ENCODE results near the gene DEFB112. TPM values are rescaled to one million over a fixed set of nuclear protein-coding genes. Genes with fewer than 3 reads are reported as not detected.

Gene DEFB112
- not detected for total RNA-seq

- Histone ChIP-seq H3K4me3 (no peak within 1 kb of the TSS), H3K36me3 (no peaks in the 10 kb centered on the region), H3K4me1 (no peaks in the 10 kb centered on the region), H3K27me3 (no peaks in the 10 kb centered on the region), H3K27ac (no peak within 1 kb of the TSS), H3K9me3 (no peaks in the 10 kb centered on the region)
- no peak for ATAC-seq
- 77 to 85% methylated on average over 1 of the region's 1 CpG for WGBS, 2 donors (ENCODE audit: low coverage in 1 of 2)
- TF ChIP-seq, protein P1, sequence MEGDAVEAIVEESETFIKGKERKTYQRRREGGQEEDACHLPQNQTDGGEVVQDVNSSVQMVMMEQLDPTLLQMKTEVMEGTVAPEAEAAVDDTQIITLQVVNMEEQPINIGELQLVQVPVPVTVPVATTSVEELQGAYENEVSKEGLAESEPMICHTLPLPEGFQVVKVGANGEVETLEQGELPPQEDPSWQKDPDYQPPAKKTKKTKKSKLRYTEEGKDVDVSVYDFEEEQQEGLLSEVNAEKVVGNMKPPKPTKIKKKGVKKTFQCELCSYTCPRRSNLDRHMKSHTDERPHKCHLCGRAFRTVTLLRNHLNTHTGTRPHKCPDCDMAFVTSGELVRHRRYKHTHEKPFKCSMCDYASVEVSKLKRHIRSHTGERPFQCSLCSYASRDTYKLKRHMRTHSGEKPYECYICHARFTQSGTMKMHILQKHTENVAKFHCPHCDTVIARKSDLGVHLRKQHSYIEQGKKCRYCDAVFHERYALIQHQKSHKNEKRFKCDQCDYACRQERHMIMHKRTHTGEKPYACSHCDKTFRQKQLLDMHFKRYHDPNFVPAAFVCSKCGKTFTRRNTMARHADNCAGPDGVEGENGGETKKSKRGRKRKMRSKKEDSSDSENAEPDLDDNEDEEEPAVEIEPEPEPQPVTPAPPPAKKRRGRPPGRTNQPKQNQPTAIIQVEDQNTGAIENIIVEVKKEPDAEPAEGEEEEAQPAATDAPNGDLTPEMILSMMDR (IDR thresholded peaks at IDR 0.05), result no peak
- TF ChIP-seq POLR2AphosphoS5 (IDR thresholded peaks at IDR 0.05) (no peak), POLR2A (IDR thresholded peaks at IDR 0.05) (no peak), EP300 (IDR thresholded peaks at IDR 0.05) (no peak)
Observed at GRCh38 chr6:50049829-50050228, at the start of gene DEFB112. Gene DEFB112, minus strand, starts transcription at chr6:50049929. Its CDS starts 60 bp downstream, at chr6:50049869.

DNA sequence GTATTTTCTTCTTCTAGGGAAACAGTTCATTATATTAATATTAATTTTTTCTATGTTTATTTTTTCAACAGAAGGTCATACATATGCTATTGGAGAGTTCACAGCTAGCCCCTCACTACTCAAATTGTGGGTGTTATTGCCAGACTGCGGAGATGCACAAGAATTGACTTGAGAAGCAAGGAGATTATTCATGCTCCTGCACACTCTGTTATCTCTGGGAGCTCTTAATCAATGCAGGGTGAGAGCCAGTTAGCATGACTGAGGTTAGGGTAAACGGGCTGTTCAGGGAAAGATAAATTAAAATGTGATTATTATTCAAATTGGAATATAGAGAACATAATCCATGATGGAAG, 48.9 kb upstream of the DEFB112 start:
- H3K4me1 ChIP-seq, result peaks cover 0 to 28% (median 0%) of the 10 kb centered on the region in 3 donors
- no peak overlapping the region for H3K27ac ChIP-seq
- TF ChIP-seq POLR2A (IDR thresholded peaks at IDR 0.05) (no peak), POLR2AphosphoS5 (IDR thresholded peaks at IDR 0.05) (no peak), EP300 (IDR thresholded peaks at IDR 0.05) (no peak)
- TF ChIP-seq, protein P1 (IDR thresholded peaks at IDR 0.05), result no peak
- H3K9me3 ChIP-seq, result no peaks in the 10 kb centered on the region
- no peak overlapping the region for H3K4me3 ChIP-seq
- H3K36me3 ChIP-seq, result no peaks in the 10 kb centered on the region
- WGBS, 2 donors (ENCODE audit: low coverage in 1 of 2), result 62 to 64% methylated on average over 2 of the region's 2 CpGs
- H3K27me3 ChIP-seq, result no peaks in the 10 kb centered on the region
- no peak for ATAC-seq

- H3K4me1 ChIP-seq, result peaks cover 0 to 31% (median 0%) of the 10 kb centered on the region in 3 donors
- H3K27ac ChIP-seq, result no peak overlapping the region
- 64 to 84% methylated on average over 6 to 7 of the region's 7 CpGs for WGBS, 2 donors (ENCODE audit: low coverage in 1 of 2)
- no peaks in the 10 kb centered on the region for H3K27me3 ChIP-seq
- TF ChIP-seq POLR2AphosphoS5 (IDR thresholded peaks at IDR 0.05) (no peak), POLR2A (IDR thresholded peaks at IDR 0.05) (no peak), EP300 (IDR thresholded peaks at IDR 0.05) (no peak)
- TF ChIP-seq, protein P1 (IDR thresholded peaks at IDR 0.05), result no peak
- H3K4me3 ChIP-seq, result no peak overlapping the region
- H3K36me3 ChIP-seq, result no peaks in the 10 kb centered on the region
- no peaks in the 10 kb centered on the region for H3K9me3 ChIP-seq
- ATAC-seq, result no peak
Observed at GRCh38 chr6:50097966-50098640, 48.4 kb upstream of the DEFB112 start.

GRCh38 chr6:50096296-50096695, 46.6 kb upstream of the DEFB112 start:
- no peak overlapping the region for H3K27ac ChIP-seq
- H3K4me1 ChIP-seq, result peaks cover 0 to 31% (median 0%) of the 10 kb centered on the region in 3 donors
- ATAC-seq, result no peak
- H3K9me3 ChIP-seq, result no peaks in the 10 kb centered on the region
- TF ChIP-seq POLR2A (IDR thresholded peaks at IDR 0.05) (no peak), POLR2AphosphoS5 (IDR thresholded peaks at IDR 0.05) (no peak), EP300 (IDR thresholded peaks at IDR 0.05) (no peak)
- TF ChIP-seq, protein P1 (IDR thresholded peaks at IDR 0.05), result no peak
- H3K27me3 ChIP-seq, result no peaks in the 10 kb centered on the region
- H3K4me3 ChIP-seq, result no peak overlapping the region
- no peaks in the 10 kb centered on the region for H3K36me3 ChIP-seq

GRCh38 chr6:50093938-50094272, 44.2 kb upstream of the DEFB112 start:
- ATAC-seq, result no peak
- TF ChIP-seq POLR2A (IDR thresholded peaks at IDR 0.05), result no peak
- TF ChIP-seq, protein P1 (IDR thresholded peaks at IDR 0.05), result no peak
- H3K4me3 ChIP-seq, result no peak overlapping the region
- 50% methylated on average over 1 of the region's 1 CpG for WGBS, 2 donors (ENCODE audit: low coverage in 1 of 2)
- no peaks in the 10 kb centered on the region for H3K36me3 ChIP-seq
- H3K4me1 ChIP-seq, result peaks cover 0 to 31% (median 0%) of the 10 kb centered on the region in 3 donors
- H3K27me3 ChIP-seq, result no peaks in the 10 kb centered on the region
- H3K9me3 ChIP-seq, result no peaks in the 10 kb centered on the region
- H3K27ac ChIP-seq, result no peak overlapping the region
